ENCODE data around the gene TCERG1L. TPM values are rescaled to one million over a fixed set of nuclear protein-coding genes. Genes with fewer than 3 reads are reported as not detected.

The TCERG1L gene
- total RNA-seq, 1 donor from 2014 or later: not detected

GRCh38 chr10:131188494-131188893, 123.0 kb downstream of the TCERG1L start:
- Histone ChIP-seq H3K9me3 (no peaks in the 10 kb centered on the region), H3K4me1 (no peaks in the 10 kb centered on the region), H3K27ac (no peak overlapping the region), H3K27me3 (no peaks in the 10 kb centered on the region), H3K36me3 (no peaks in the 10 kb centered on the region), H3K4me3 (no peak overlapping the region)
- DNase-seq: no peak
- no peak for ATAC-seq
- no peak for TF ChIP-seq CTCF (IDR thresholded peaks at IDR 0.05)
- intact Hi-C loops (cut with DNase I): no loop called here

- H3K27me3 ChIP-seq: no peaks in the 10 kb centered on the region
These were observed 123.6 kb downstream of the TCERG1L start for GRCh38 chr10:131187926-131188325.

GRCh38 chr10:131187274-131187673, 124.2 kb downstream of the TCERG1L start:
- Histone ChIP-seq H3K27me3 (no peaks in the 10 kb centered on the region), H3K9me3 (no peaks in the 10 kb centered on the region), H3K36me3 (no peaks in the 10 kb centered on the region), H3K27ac (no peak overlapping the region), H3K4me1 (no peaks in the 10 kb centered on the region), H3K4me3 (no peak overlapping the region)
- intact Hi-C loops (cut with DNase I): no loop called here
- DNase-seq: peak; percentile 40
- no peak for TF ChIP-seq CTCF (IDR thresholded peaks at IDR 0.05)
- no peak for ATAC-seq

More at GRCh38 chr10:131187926-131188325, 123.6 kb downstream of the TCERG1L start:
- no peak overlapping the region for H3K27ac ChIP-seq
- H3K9me3 ChIP-seq: no peaks in the 10 kb centered on the region
- ATAC-seq (no peak), DNase-seq (no peak)
- no peaks in the 10 kb centered on the region for H3K4me1 ChIP-seq
- no peak for TF ChIP-seq CTCF (IDR thresholded peaks at IDR 0.05)
- intact Hi-C loops (cut with DNase I): no loop called here
- no peak overlapping the region for H3K4me3 ChIP-seq
- no peaks in the 10 kb centered on the region for H3K36me3 ChIP-seq

GRCh38 chr10:131186547-131187253, 124.8 kb downstream of the TCERG1L start:
- peak; percentile 40 for DNase-seq
- no peak for ATAC-seq
- Histone ChIP-seq H3K4me1 (no peaks in the 10 kb centered on the region), H3K36me3 (no peaks in the 10 kb centered on the region), H3K4me3 (no peak overlapping the region), H3K9me3 (no peaks in the 10 kb centered on the region), H3K27ac (no peak overlapping the region), H3K27me3 (no peaks in the 10 kb centered on the region)
- intact Hi-C loops (cut with DNase I): no loop called here
- no peak for TF ChIP-seq CTCF (IDR thresholded peaks at IDR 0.05)

- H3K27ac ChIP-seq: no peak overlapping the region
- peaks cover 5% of the 10 kb centered on the region for H3K27me3 ChIP-seq
- H3K36me3 ChIP-seq: no peaks in the 10 kb centered on the region
- no peak overlapping the region for H3K4me3 ChIP-seq
- intact Hi-C loops (cut with DNase I): no loop called here
- DNase-seq (no peak), ATAC-seq (no peak)
- H3K9me3 ChIP-seq: no peaks in the 10 kb centered on the region
- TF ChIP-seq CTCF (IDR thresholded peaks at IDR 0.05): no peak
- no peaks in the 10 kb centered on the region for H3K4me1 ChIP-seq
These were observed 127.0 kb downstream of the TCERG1L start for GRCh38 chr10:131184503-131184902.

All from upper lobe of right lung (tissue), 1 donor.